CD14-positive monocyte (primary cell): ENCODE results near the gene NPC2. TPM values are rescaled to one million over a fixed set of nuclear protein-coding genes. Genes with fewer than 3 reads are reported as not detected.

ENCODE experiments used
- DNase-seq, 3 donors: peaks; one replicate each; pipeline ENCODE4 v3.0.0-alpha.2; 2011 to 2022
- H2AFZ ChIP-seq: 2 replicates; pipeline ENCODE4 v1.6.0; 2012; ENCODE audit warnings: mild to moderate bottlenecking, low read depth, low read length, inconsistent platforms; ENCODE audit not compliant: insufficient read depth, poor library complexity, severe bottlenecking
- H3K27ac ChIP-seq, 2 donors: 1 replicate in 1 of 2; 2 replicates in 1 of 2; pipeline ENCODE4 v1.5.1; 2012 to 2013; ENCODE audit warnings: low read length in 2 of 2, control low read depth in 1 of 2, inconsistent platforms in 1 of 2, low read depth in 1 of 2, mild to moderate bottlenecking in 1 of 2
- H3K27me3 ChIP-seq, 2 donors: one replicate each; pipeline versions ENCODE4 v1.6.0 to v1.6.1; 2011 to 2013; ENCODE audit warnings: low read length in 2 of 2; ENCODE audit not compliant: control insufficient read depth in 2 of 2, insufficient read depth in 2 of 2
- H3K36me3 ChIP-seq, 2 donors: replicated peaks in 1 of 2; 1 replicate in 1 of 2; 2 replicates in 1 of 2; pipeline versions ENCODE4 v1.5.1 to v1.6.1; 2012 to 2013; ENCODE audit warnings: low read length in 2 of 2, control low read depth in 1 of 2, inconsistent platforms in 1 of 2, mild to moderate bottlenecking in 1 of 2; ENCODE audit not compliant: insufficient read depth in 2 of 2, control insufficient read depth in 1 of 2
- H3K4me1 ChIP-seq, 2 donors: 1 replicate in 1 of 2; 2 replicates in 1 of 2; pipeline versions ENCODE4 v1.5.1 to v1.6.1; 2012 to 2013; ENCODE audit warnings: low read length in 2 of 2, control low read depth in 1 of 2, inconsistent platforms in 1 of 2, mild to moderate bottlenecking in 1 of 2, moderate library complexity in 1 of 2; ENCODE audit not compliant: insufficient read depth in 2 of 2, control insufficient read depth in 1 of 2
- H3K4me2 ChIP-seq: replicated peaks from 2 replicates; pipeline ENCODE3; 2012; ENCODE audit warnings: low read length, moderate library complexity, mild to moderate bottlenecking; ENCODE audit not compliant: poor library complexity, severe bottlenecking; ENCODE audit errors: extremely low read depth
- H3K4me3 ChIP-seq, 3 experiments: fragments of 200-600 bp in 1 of 3; sonication (generic) in 1 of 3; replicated peaks in 1 of 3; 1 replicate in 2 of 3; 2 replicates in 1 of 3; pipeline ENCODE4 v1.5.1; 2011 to 2013; ENCODE audit warnings: low read length in 3 of 3, mild to moderate bottlenecking in 3 of 3, control low read depth in 2 of 3, low read depth in 2 of 3, inconsistent platforms in 1 of 3, moderate library complexity in 1 of 3
- H3K79me2 ChIP-seq: 2 replicates; pipeline ENCODE4 v1.6.0; 2012; ENCODE audit warnings: mild to moderate bottlenecking, control low read depth, inconsistent platforms, low read length, moderate library complexity; ENCODE audit not compliant: insufficient read depth
- H3K9ac ChIP-seq: 2 replicates; pipeline ENCODE4 v1.6.0; 2017; ENCODE audit warnings: low read length, mild to moderate bottlenecking; ENCODE audit not compliant: insufficient read depth, poor library complexity, severe bottlenecking
- H3K9me3 ChIP-seq, 2 donors: replicated peaks in 1 of 2; 1 replicate in 1 of 2; 2 replicates in 1 of 2; pipeline versions ENCODE4 v1.5.1 to v1.6.1; 2012 to 2013; ENCODE audit warnings: low read length in 2 of 2, control low read depth in 1 of 2; ENCODE audit not compliant: control insufficient read depth in 1 of 2, insufficient read depth in 1 of 2
- H4K20me1 ChIP-seq: 2 replicates; pipeline ENCODE4 v1.6.0; 2012; ENCODE audit warnings: mild to moderate bottlenecking, low read length, control low read depth, moderate library complexity; ENCODE audit not compliant: insufficient read depth
- H3K27ac Mint-ChIP-seq, 7 donors: one replicate each; pipeline ENCODE4 v1.8.0; 2020; ENCODE audit warnings: mild to moderate bottlenecking in 7 of 7, mixed read lengths in 7 of 7, moderate library complexity in 6 of 7, inconsistent platforms in 2 of 7
- H3K27me3 Mint-ChIP-seq, 3 donors: one replicate each; pipeline ENCODE4 v1.8.0; 2021 to 2022; ENCODE audit warnings: low read depth in 3 of 3, mild to moderate bottlenecking in 3 of 3, mixed read lengths in 3 of 3, moderate library complexity in 3 of 3, inconsistent platforms in 1 of 3
- H3K36me3 Mint-ChIP-seq, 2 donors: one replicate each; pipeline ENCODE4 v1.8.0; 2020; ENCODE audit warnings: mixed read lengths in 2 of 2, inconsistent platforms in 1 of 2, mild to moderate bottlenecking in 1 of 2
- H3K4me1 Mint-ChIP-seq: one replicate; pipeline ENCODE4 v1.8.0; 2020; ENCODE audit warnings: mild to moderate bottlenecking, mixed read lengths
- H3K4me3 Mint-ChIP-seq, 2 donors: one replicate each; pipeline ENCODE4 v1.8.0; 2020; ENCODE audit warnings: mild to moderate bottlenecking in 2 of 2, mixed read lengths in 2 of 2, moderate library complexity in 1 of 2
- H3K9me3 Mint-ChIP-seq, 7 donors: one replicate each; pipeline ENCODE4 v1.8.0; 2020 to 2022; ENCODE audit warnings: mixed read lengths in 7 of 7, mild to moderate bottlenecking in 6 of 7, moderate library complexity in 6 of 7, inconsistent platforms in 2 of 7
- WGBS: methylation state at CpG from one replicate; pipeline ENCODE4 v1.1.5; 2013; ENCODE audit warnings: missing lambda C conversion rate; ENCODE audit not compliant: insufficient coverage; 5-methylcytosine and 5-hydroxymethylcytosine counted together
- intact Hi-C, 2 donors: fragments of 100-400 bp; cut with micrococcal nuclease; formaldehyde crosslinking; loops; one replicate each; pipeline versions ENCODE4 v1.15.0 to v1.15.1; 2023
- polyA plus RNA-seq, 3 donors: library from polyadenylated mRNA; depleted of rRNA in 1 of 3; unstranded in 2 of 3; stranded (reverse) in 1 of 3; fragments of 300-500 nt in 2 of 3; fragments of >200 nt in 1 of 3; fragmentation: Illumina TruSeq in 2 of 3; gene quantifications; 1 replicate in 2 of 3; 2 replicates in 1 of 3; pipeline ENCODE4 v1.2.3, GENCODE V29; 2012 to 2021
- TF ChIP-seq, protein P1 (sequence below): fragments of 200-600 bp; IDR thresholded peaks from one replicate; pipeline ENCODE4 v1.8.0; 2022; ENCODE audit warnings: antibody characterized with exemption, mild to moderate bottlenecking

Gene NPC2
- polyA plus RNA-seq, 3 donors, result 675 to 1,159 (median 772) TPM

DNA sequence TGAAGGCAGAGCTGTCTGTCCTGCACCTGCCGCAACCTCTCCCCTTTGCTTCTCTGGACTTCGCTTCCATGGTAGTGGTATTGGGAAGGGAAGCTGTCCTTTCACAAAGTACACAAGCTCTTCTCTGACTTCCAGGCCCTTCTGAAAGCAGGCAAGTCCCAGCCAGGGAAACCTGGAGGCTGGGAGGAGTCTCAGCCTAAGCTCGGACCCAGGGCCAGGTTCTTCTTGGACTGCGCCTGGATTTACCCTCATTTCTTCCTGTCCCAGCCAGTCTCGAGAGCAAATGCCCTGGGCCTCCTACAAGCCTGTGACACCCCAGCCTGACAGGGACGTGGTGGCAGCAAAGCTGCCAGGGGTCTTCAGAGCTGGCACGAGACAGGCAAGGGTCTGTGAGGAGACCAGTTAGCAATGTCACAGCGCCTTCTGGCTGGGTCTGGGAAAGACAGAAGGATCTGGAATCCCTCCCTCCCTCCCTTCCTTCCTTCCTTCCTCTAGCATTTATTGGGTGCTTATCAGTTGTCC lies 22.8 kb upstream of the NPC2 start:
- Histone ChIP-seq H3K9me3 (no peaks in the 10 kb centered on the region), H3K27me3 (no peaks in the 10 kb centered on the region), H3K4me1 (peaks cover 20 to 30% of the 10 kb centered on the region in 2 donors), H3K9ac (no peak overlapping the region), H3K4me2 (no peak overlapping the region), H2AFZ (no peak overlapping the region), H3K36me3 (no peaks in the 10 kb centered on the region), H3K27ac (no peak overlapping the region), H3K4me3 (no peak overlapping the region), H3K79me2 (no peaks in the 10 kb centered on the region), H4K20me1 (no peaks in the 10 kb centered on the region)
- H3K36me3 Mint-ChIP-seq, result no peaks in the 10 kb centered on the region
- H3K27ac Mint-ChIP-seq, result no peak overlapping the region
- 86% methylated on average over 4 of the region's 8 CpGs for WGBS
- H3K27me3 Mint-ChIP-seq, result peaks cover 3 to 6% (median 4%) of the 10 kb centered on the region in 3 donors
- intact Hi-C loops, result no loop called here
- TF ChIP-seq, protein P1, sequence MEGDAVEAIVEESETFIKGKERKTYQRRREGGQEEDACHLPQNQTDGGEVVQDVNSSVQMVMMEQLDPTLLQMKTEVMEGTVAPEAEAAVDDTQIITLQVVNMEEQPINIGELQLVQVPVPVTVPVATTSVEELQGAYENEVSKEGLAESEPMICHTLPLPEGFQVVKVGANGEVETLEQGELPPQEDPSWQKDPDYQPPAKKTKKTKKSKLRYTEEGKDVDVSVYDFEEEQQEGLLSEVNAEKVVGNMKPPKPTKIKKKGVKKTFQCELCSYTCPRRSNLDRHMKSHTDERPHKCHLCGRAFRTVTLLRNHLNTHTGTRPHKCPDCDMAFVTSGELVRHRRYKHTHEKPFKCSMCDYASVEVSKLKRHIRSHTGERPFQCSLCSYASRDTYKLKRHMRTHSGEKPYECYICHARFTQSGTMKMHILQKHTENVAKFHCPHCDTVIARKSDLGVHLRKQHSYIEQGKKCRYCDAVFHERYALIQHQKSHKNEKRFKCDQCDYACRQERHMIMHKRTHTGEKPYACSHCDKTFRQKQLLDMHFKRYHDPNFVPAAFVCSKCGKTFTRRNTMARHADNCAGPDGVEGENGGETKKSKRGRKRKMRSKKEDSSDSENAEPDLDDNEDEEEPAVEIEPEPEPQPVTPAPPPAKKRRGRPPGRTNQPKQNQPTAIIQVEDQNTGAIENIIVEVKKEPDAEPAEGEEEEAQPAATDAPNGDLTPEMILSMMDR, result no peak
- peaks cover 28% of the 10 kb centered on the region for H3K4me1 Mint-ChIP-seq
- no peak overlapping the region for H3K4me3 Mint-ChIP-seq
- no peaks in the 10 kb centered on the region for H3K9me3 Mint-ChIP-seq
- no peak for DNase-seq

DNA sequence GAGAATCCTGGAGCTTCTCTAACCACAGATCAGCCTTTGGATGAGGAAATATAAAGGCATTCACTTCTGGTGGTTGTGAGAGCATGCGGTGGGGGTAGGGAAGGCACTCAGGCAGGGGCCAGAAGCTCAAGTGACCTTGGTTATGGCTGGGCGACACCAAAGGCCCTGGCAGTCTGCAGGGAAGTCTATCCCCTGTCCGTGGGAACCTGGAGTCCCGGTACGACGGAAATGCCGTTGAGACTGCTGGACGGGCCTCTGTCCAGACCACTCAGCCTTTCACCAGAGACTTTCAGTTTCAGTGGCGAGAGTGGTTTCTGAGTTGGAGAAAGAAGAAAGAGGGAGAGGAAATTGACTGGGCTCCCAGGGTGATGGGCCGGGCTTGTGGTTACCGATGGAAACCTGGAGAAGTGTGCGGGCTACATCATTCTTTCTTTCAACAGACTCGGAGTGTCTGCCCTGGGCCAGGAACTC lies 21.4 kb upstream of the NPC2 start:
- TF ChIP-seq, protein P1, result no peak
- 0% methylated on average over 12 of the region's 13 CpGs for WGBS
- Histone ChIP-seq H4K20me1 (no peaks in the 10 kb centered on the region), H2AFZ (peak overlapping the region; percentile 71), H3K4me2 (peak overlapping the region; percentile 70), H3K9ac (peak overlapping the region; percentile 58), H3K79me2 (no peaks in the 10 kb centered on the region), H3K36me3 (no peaks in the 10 kb centered on the region), H3K4me3 (peak overlapping the region; percentile 19 to 66 (median 31)), H3K4me1 (peaks cover 20 to 30% of the 10 kb centered on the region in 2 donors), H3K27ac (peak overlapping the region; percentile 34 to 80), H3K27me3 (no peaks in the 10 kb centered on the region), H3K9me3 (no peaks in the 10 kb centered on the region)
- H3K36me3 Mint-ChIP-seq, result no peaks in the 10 kb centered on the region
- peak; percentile 51 to 72 (median 53) for DNase-seq
- peaks cover 28% of the 10 kb centered on the region for H3K4me1 Mint-ChIP-seq
- H3K27ac Mint-ChIP-seq, result peak overlapping the region; percentile 65 to 95 (median 86)
- peaks cover 3 to 6% (median 4%) of the 10 kb centered on the region in 3 donors for H3K27me3 Mint-ChIP-seq
- peak overlapping the region; percentile 79 to 87 for H3K4me3 Mint-ChIP-seq
- H3K9me3 Mint-ChIP-seq, result peaks cover 0 to 2% (median 0%) of the 10 kb centered on the region in 7 donors
- intact Hi-C loops, result no loop called here
